GM12878 (cell line): ENCODE data around the gene FGD1. TPM values are rescaled to one million over a fixed set of nuclear protein-coding genes. Genes with fewer than 3 reads are reported as not detected.

Experiments used
- ATAC-seq: fragments of 200-7000 bp; cut with Tn5 transposase; 3 replicates; pipeline ENCODE4 v1.9.1; 2020; ENCODE audit warnings: mild to moderate bottlenecking, moderate library complexity
- BruUV-seq: library from RNA; stranded (reverse); fragments of 400-500 nt; replicated peaks from 2 replicates; lab custom pipeline; 2021; lab: Mats Ljungman, UMichigan
- CTCF ChIA-PET: fragments of 300-600 bp; sonication (Branson Sonifier 250); formaldehyde crosslinking; extraction: SDS; loops from one replicate; lab custom pipeline; 2021; ENCODE audit warnings: inconsistent platforms; lab: Yijun Ruan, JAX
- POLR2A ChIA-PET: fragments of 350-600 bp; formaldehyde crosslinking; extraction: SDS; loops from one replicate; lab custom pipeline; 2021; ENCODE audit warnings: inconsistent platforms; lab: Charles Lee
- RAD21 ChIA-PET: fragments of 300-600 bp; sonication (Branson Sonifier 250); formaldehyde crosslinking; loops from one replicate; lab custom pipeline; 2023; ENCODE audit warnings: antibody characterized with exemption; ENCODE audit not compliant: unreplicated experiment; lab: Charles Lee
- SMC1A ChIA-PET: fragments of 300-600 bp; sonication (Branson Sonifier 250); formaldehyde crosslinking; loops from one replicate; lab custom pipeline; 2023; ENCODE audit not compliant: unreplicated experiment, uncharacterized antibody; lab: Charles Lee
- DNase-seq: peaks from one replicate; pipeline ENCODE4 v3.0.0-alpha.2; 2011; ENCODE audit warnings: low read depth, low spot score
- FAIRE-seq: peaks from 3 replicates; lab custom pipeline; 2011; peaks lifted over from hg19 to GRCh38; lab: Jason Lieb, UNC
- H2AFZ ChIP-seq: 2 replicates; pipeline ENCODE4 v1.6.0; 2011; ENCODE audit warnings: low read depth, low read length, control low read depth; ENCODE audit not compliant: control insufficient read depth
- H3K27ac ChIP-seq: 2 replicates; pipeline ENCODE4 v1.5.1; 2011; ENCODE audit warnings: control low read depth; ENCODE audit not compliant: control insufficient read depth, insufficient read depth
- H3K27me3 ChIP-seq, 2 experiments: replicated peaks in 1 of 2; 2 replicates each; pipeline versions ENCODE4 v1.6.0 to v1.6.1; 2011; ENCODE audit warnings: low read length in 1 of 2; ENCODE audit not compliant: control insufficient read depth in 2 of 2, insufficient read depth in 2 of 2
- H3K36me3 ChIP-seq, 2 experiments: 2 replicates each; pipeline ENCODE4 v1.5.1; 2011; ENCODE audit warnings: low read length in 1 of 2; ENCODE audit not compliant: control insufficient read depth in 2 of 2, insufficient read depth in 2 of 2
- H3K4me1 ChIP-seq: 2 replicates; pipeline ENCODE4 v1.6.1; 2011; ENCODE audit warnings: mild to moderate bottlenecking, low read length, moderate library complexity, mixed read lengths; ENCODE audit not compliant: control insufficient read depth, insufficient read depth
- H3K4me2 ChIP-seq: 2 replicates; pipeline ENCODE4 v1.6.0; 2011; ENCODE audit warnings: control low read depth; ENCODE audit not compliant: control insufficient read depth, insufficient read depth
- H3K4me3 ChIP-seq: fragments of 200-600 bp; sonication (generic); 2 replicates; pipeline ENCODE4 v1.5.1; 2016
- H3K79me2 ChIP-seq: 2 replicates; pipeline ENCODE4 v1.6.0; 2011; ENCODE audit warnings: low read length; ENCODE audit not compliant: control insufficient read depth, insufficient read depth
- H3K9ac ChIP-seq: 2 replicates; pipeline ENCODE4 v1.8.0; 2011; ENCODE audit warnings: low read length, control low read depth, mixed read lengths; ENCODE audit not compliant: control insufficient read depth, insufficient read depth
- H3K9me3 ChIP-seq: replicated peaks from 3 replicates; pipeline ENCODE4 v1.5.1; 2011; ENCODE audit warnings: mild to moderate bottlenecking, low read length; ENCODE audit not compliant: control insufficient read depth, insufficient read depth
- H4K20me1 ChIP-seq: 2 replicates; pipeline ENCODE4 v1.6.0; 2011; ENCODE audit not compliant: control insufficient read depth, insufficient read depth
- BCL3 ChIP-seq: IDR thresholded peaks from 2 replicates; pipeline ENCODE4 v1.6.1; 2011; ENCODE audit warnings: borderline replicate concordance, low read depth, mild to moderate bottlenecking, moderate library complexity, low read length; ENCODE audit not compliant: insufficient read depth, poor library complexity, severe bottlenecking
- BRCA1 ChIP-seq: IDR thresholded peaks from 2 replicates; pipeline ENCODE4 v1.6.1; 2011; ENCODE audit warnings: low read depth, low read length, improper control_type of control experiment
- CHD2 ChIP-seq: IDR thresholded peaks from 2 replicates; pipeline ENCODE4 v1.6.1; 2011; ENCODE audit warnings: low read depth, low read length, improper control_type of control experiment, borderline replicate concordance
- PKNOX1 ChIP-seq: fragments of 450-650 bp; IDR thresholded peaks from 2 replicates; pipeline ENCODE4 v1.6.1; 2016; ENCODE audit warnings: mild to moderate bottlenecking
- PML ChIP-seq: IDR thresholded peaks from 2 replicates; pipeline ENCODE4 v1.6.1; 2012; ENCODE audit warnings: low read length, inconsistent platforms
- POU2F2 ChIP-seq: IDR thresholded peaks from 3 replicates; pipeline ENCODE4 v1.6.1; 2011; ENCODE audit warnings: low read depth, mild to moderate bottlenecking, low read length, borderline replicate concordance
- RAD51 ChIP-seq: fragments of 450-650 bp; IDR thresholded peaks from 2 replicates; pipeline ENCODE4 v1.6.1; 2016; ENCODE audit warnings: moderate library complexity, mild to moderate bottlenecking, inconsistent platforms
- RELB ChIP-seq: fragments of 450-650 bp; IDR thresholded peaks from 2 replicates; pipeline ENCODE4 v1.6.1; 2017; ENCODE audit warnings: low read depth, mild to moderate bottlenecking, moderate library complexity
- SREBF2 ChIP-seq: IDR thresholded peaks from 2 replicates; pipeline ENCODE4 v1.6.1; 2012; ENCODE audit warnings: mild to moderate bottlenecking, low read length
- USF1 ChIP-seq: IDR thresholded peaks from 2 replicates; pipeline ENCODE4 v1.6.1; 2011; ENCODE audit warnings: borderline replicate concordance, low read depth, mild to moderate bottlenecking, moderate library complexity, mixed read lengths, low read length; ENCODE audit not compliant: insufficient read depth; ENCODE audit errors: extremely low read length
- ZBTB40 ChIP-seq: fragments of 450-650 bp; IDR thresholded peaks from 2 replicates; pipeline ENCODE4 v1.6.1; 2016; ENCODE audit warnings: mild to moderate bottlenecking, moderate library complexity, borderline replicate concordance
- WGBS: methylation state at CpG from one replicate; pipeline ENCODE4 v1.1.6; 2016; ENCODE audit warnings: low lambda C conversion rate; ENCODE audit not compliant: insufficient replicate concordance, insufficient coverage; ENCODE audit errors: missing lambda C conversion rate; 5-methylcytosine and 5-hydroxymethylcytosine counted together
- in situ Hi-C: fragments of 300-500 bp; cut with MboI; formaldehyde crosslinking; loops from 9 replicates; pipeline ENCODE4 v1.14.3; 2018; ENCODE audit warnings: mixed read lengths
- intact Hi-C: fragments of 100-400 bp; cut with micrococcal nuclease; formaldehyde crosslinking; loops from one replicate; pipeline ENCODE4 v1.14.2; 2022; ENCODE audit not compliant: unreplicated experiment
- polyA plus RNA-seq, 11 experiments: library from polyadenylated mRNA; depleted of rRNA in 4 of 11; unstranded in 6 of 11; stranded (reverse) in 5 of 11; fragments of >200 nt; fragmentation: Nextera tagmentation in 4 of 11; fragmentation: Illumina TruSeq in 1 of 11; extraction: Ambion mirVana in 4 of 11; extraction: Trizol in 1 of 11; gene quantifications; 1 replicate in 1 of 11; 2 replicates in 10 of 11; pipeline versions ENCODE4 v1.2.1 to v1.2.3, GENCODE V29; 2011 to 2016; ENCODE audit warnings: inconsistent platforms in 2 of 11, missing spikeins in 2 of 11, low read depth in 1 of 11
- total RNA-seq, 4 experiments: library from RNA; depleted of rRNA in 3 of 4; stranded (reverse); fragments of >200 nt in 3 of 4; fragmentation: Illumina TruSeq in 1 of 4; extraction: Trizol in 1 of 4; gene quantifications; 2 replicates each; pipeline versions ENCODE4 v1.2.1 to v1.2.3, GENCODE V29; 2013 to 2021

The FGD1 gene
- total and polyA plus RNA-seq, 10 of the 15 experiments (the other 5 are each of a cell fraction or from before 2014, with no cell fraction given): 0.05 to 0.50 (median 0.45) TPM; not detected in 7

- RAD21 ChIA-PET: interaction anchor here (0.9 to 2.5 kb wide), 2 partner anchors 110 to 347 kb away, joined by 3 to 11 read pairs; no protein-coding TSS in a partner anchor
- H3K4me1 ChIP-seq: no peaks in the 10 kb centered on the region
- DNase-seq (peak; percentile 49), FAIRE-seq (no peak), ATAC-seq (peak; percentile 90)
- H3K27me3 ChIP-seq: no peaks in the 10 kb centered on the region
- intact Hi-C loops: no loop called here
- H3K9ac ChIP-seq: peak within 1 kb of the TSS; percentile 91
- peaks cover 26% of the 10 kb centered on the region for H3K79me2 ChIP-seq
- in situ Hi-C loops: no loop called here
- SMC1A ChIA-PET: interaction anchor here (1.2 kb wide), 1 partner anchor 110 kb away, joined by 3 read pairs; no protein-coding TSS in a partner anchor
- BruUV-seq: TSS peak; percentile 96
- H4K20me1 ChIP-seq: no peaks in the 10 kb centered on the region
- peak within 1 kb of the TSS; percentile 51 for H3K4me2 ChIP-seq
- WGBS: 35% methylated on average over 35 of the region's 51 CpGs
- H2AFZ ChIP-seq: peak within 1 kb of the TSS; percentile 76
- H3K4me3 ChIP-seq: peak within 1 kb of the TSS; percentile 84
- peak within 1 kb of the TSS; percentile 81 for H3K27ac ChIP-seq
- H3K36me3 ChIP-seq: no peaks in the 10 kb centered on the region
- CTCF ChIA-PET: no interaction called here
- peaks cover 4% of the 10 kb centered on the region; the same call in 2 of the 3 replicates for H3K9me3 ChIP-seq
- POLR2A ChIA-PET: interaction anchor here (0.6 to 1.6 kb wide), 3 partner anchors 90 to 470 kb away, joined by 3 to 4 read pairs (median 4); partner anchors contain the start of genes APEX2 and TSR2
- peak; percentile 75; the same call in 1 of the 2 replicates for TF ChIP-seq CHD2
- TF ChIP-seq RAD51: peak; percentile 93
- TF ChIP-seq SREBF2: no peak
- peak; percentile 88 for TF ChIP-seq USF1
- peak; percentile 72 for TF ChIP-seq RELB
- no peak for TF ChIP-seq BCL3
- TF ChIP-seq POU2F2: 0 out of 3 replicates have a peak, but pooled peaks have one; percentile 19
- no peak for TF ChIP-seq ZBTB40
- TF ChIP-seq BRCA1: no peak
- peak; percentile 95 for TF ChIP-seq PKNOX1
- peak; percentile 65; the same call in 1 of the 2 replicates for TF ChIP-seq PML
Observed at GRCh38 chrX:54529552-54530356, 33.7 kb upstream of the FGD1 start, which contains the start of gene GNL3L. TSS of gene GNL3L (plus strand) at chrX:54530219. CDS start at chrX:54532567, 2,348 bp downstream.
